GM21423 (cell line): Measurements from ENCODE around the gene HAUS8.
"Not testable (repeated sequence)": the region's sequence is repeated elsewhere in the genome, so short reads cannot be mapped to it uniquely, and the experiment has no call there.

Experiments
- ATAC-seq: cut with Tn5 transposase; IDR thresholded peaks from one replicate; pipeline ENCODE4 v1.9.1; 2021; ENCODE audit warnings: mild to moderate bottlenecking, moderate library complexity; ENCODE audit not compliant: unreplicated experiment

The HAUS8 gene

DNA sequence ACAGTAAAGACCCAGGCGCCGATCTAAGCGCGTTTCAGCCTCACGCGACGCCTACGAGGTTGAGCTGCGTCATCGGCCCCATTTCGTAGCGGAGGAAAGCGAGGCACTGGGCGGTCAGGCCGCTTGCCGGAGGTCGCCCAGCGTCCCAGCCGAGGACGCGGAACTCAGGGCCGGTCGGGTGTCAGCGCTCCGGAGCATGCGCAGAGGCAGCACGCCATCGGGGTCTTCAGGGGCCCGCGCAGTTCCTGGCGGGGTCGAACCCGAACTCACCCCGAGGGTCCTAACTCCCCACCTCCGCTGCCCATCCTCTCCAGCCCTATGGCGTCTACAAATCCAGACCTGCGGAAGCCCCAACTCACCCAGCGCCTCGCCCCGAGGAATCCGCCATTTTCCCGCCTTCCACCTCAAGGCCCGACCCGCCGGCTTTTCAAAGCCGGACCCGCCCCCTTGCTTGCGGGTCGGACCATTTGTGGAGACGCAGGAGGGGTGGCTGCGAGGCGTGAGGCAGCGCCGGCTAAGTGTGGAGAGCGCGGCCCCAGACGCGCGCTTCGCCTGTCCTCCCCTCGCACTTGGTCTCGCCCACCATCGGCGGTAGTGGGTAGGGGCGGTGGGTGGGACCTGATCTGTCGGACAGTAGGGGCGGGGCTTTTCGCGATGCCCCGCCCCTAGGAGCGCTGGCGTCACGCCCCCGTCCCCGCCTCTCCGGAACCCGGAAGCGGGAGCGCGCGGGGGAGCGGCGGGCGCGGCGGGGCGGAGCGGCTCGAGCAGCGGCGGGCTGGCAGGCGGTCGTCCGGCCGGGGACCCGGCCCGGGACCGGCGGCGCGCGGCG, at the start of gene HAUS8, which contains the start of gene MYO9B:
HAUS8 (minus strand) TSS at position 418 of the 829 bp plus-strand sequence; CDS start at position 388, 30 bp downstream.
MYO9B (plus strand) TSS at position 743 of the 829 bp plus-strand sequence. CDS start 25,941 bp downstream, outside the sequence.
- ATAC-seq, result peak; percentile 84

DNA sequence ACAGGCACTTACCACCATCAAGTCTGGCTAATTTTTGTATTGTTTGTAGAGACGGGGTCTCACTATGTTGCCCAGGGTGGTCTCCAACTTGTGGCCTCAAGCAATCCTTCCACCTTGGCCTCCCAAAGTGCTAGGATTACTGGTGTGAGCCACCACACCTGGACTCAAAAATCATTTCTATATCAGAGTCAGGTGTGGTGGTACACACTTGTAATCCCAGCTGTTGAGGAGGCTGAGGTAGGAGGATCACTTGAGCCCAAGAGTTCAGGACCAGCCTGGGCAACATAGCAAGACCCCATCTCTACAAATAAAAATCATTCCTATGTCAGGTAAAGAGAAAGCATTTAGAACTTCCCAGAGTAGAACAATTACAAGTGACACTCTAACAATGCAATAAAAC, 48.8 kb upstream of the HAUS8 start:
- ATAC-seq, result no peak

DNA sequence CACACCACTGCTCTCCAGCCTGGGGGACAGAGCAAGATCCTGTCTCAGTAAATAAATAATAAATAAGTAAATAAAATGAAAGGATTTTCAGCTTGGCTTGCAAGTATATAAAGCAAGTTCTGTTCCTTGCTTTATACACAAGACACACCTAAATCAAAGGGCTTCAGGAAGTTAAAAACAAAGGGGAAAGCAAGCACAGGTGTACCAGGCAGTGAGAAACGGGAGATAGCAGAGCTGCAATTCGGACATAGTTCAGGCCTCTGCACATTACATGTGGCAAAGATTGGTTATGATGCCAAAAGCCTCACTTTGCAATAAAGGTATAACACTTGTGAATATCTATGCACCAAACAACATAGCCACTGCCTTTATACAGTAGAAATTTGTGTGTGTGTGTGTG, 47.8 kb upstream of the HAUS8 start:
- no peak for ATAC-seq

GRCh38 chr19:17121736-17122293, 46.6 kb upstream of the HAUS8 start:
- ATAC-seq, result no peak

DNA sequence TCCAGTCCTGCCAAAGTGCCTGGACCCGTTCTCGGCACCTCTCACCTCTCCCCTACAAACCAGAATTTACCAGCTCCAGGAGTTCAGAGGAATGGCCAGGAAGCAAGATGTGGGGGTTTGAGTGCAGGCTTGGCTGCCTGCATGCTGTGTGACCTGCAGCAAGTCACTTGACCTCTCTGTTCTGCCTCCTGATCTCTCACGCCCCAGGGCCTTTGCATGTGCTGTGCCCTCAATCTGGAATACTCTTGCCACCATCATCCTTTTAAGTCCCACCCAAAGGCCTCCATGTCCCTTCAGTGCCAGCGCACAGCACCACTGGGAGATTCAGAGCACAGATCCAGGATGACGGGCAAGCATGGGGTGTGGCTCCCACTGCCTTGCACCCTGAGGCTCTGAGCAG, 43.7 kb upstream of the HAUS8 start:
- ATAC-seq, result no peak

- no peak for ATAC-seq
These were observed 41.9 kb upstream of the HAUS8 start for GRCh38 chr19:17116996-17117702.

DNA sequence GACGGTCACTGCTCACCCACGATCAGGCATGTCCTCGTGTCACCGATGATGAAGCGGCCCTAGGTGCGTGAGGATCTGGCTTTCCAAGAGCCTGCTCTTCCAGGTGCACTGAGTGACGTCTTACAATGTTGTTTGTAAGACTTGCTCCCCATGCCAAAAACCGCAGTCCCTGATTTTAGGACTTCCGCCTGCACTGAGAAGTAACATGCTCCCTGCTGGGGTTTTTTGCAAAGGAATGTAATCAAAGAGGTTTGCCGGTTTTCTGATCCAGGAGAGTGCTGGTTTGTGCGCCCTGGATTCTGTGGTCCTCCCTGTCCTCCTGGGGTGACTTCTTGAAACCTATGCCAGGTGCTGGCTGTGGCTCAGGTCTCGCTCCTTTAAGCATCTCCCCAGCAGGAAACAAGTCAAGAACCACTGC, 39.2 kb upstream of the HAUS8 start:
- no peak for ATAC-seq

GRCh38 chr19:17113127-17113785, 38.0 kb upstream of the HAUS8 start:
- no peak for ATAC-seq

GRCh38 chr19:17112700-17113099, 37.4 kb upstream of the HAUS8 start:
- no peak for ATAC-seq

DNA sequence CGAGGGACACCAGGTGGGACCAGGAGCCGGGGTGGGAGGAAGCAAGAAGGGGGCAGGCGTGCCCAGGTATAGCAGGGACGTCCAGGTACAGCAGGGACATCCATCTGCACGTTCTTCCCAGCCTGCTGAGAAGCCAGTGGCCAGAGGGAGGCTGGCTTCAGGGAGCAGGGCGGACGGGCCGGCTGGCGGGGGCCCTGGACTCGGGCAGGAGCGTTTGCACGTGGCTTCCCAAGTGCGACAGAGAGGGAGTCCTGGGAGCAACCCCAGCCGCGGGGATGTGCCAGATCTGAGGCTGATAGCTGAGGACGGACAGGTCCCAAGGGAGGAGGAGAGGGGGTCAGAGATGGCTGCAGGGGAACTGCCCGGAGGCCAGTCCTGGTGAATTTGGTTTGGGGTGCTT, 37.0 kb upstream of the HAUS8 start:
- ATAC-seq, result no peak

- no peak for ATAC-seq
These were observed 36.5 kb upstream of the HAUS8 start for GRCh38 chr19:17111766-17112165.

GRCh38 chr19:17110599-17110966, 35.3 kb upstream of the HAUS8 start:
- ATAC-seq, result no peak

DNA sequence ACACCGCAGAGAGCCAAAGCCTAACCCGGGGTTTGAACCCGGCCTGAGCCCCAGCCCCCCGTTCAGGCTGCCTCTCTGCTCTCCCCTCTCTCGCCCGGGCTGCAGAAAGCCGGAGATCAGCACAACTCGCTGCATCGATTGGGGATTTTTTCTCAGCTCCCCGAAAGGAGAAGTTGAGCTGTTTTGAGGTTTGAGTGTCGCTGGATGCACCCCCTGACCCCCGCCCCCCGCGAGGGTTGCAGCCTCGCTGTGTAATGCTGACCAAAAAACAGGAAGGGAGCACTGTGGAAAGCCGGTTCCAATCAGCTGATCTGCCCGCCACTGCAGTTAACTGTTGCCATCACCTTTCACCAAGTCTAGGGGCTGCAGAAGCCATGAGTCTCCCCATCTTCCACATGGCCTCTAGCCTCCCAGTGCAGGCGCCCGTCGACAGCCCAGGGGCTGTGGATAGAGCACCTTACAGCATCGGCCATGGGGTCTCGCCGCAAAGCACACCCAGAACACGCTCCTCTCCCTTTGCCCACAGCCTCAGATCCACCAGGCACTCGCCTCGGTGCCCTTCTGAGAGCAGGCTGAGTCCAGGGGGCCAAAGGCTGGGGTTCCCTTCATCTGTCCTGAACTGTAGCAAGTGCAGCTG, 34.8 kb upstream of the HAUS8 start:
- peak; percentile 43 for ATAC-seq

DNA sequence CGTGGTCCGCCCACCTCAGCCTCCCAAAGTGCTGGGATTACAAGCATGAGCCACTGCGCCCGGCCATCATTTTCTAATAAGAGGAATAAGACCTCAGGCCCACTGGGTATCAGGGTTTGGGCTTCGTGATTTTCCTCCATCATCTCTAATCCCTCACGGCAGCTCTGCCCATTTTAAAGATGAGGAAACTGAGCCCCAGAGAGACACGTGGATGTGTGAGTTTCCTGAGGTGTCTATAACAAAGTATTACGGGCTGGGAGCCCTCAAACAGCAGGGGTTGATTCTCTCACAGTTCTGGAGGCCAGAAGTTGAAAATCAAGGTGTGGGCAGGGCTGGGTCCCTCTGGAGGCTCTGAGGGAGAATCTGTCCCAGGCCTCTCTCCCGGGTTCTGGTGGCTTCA, 34.0 kb upstream of the HAUS8 start:
- peak; percentile 4 for ATAC-seq

DNA sequence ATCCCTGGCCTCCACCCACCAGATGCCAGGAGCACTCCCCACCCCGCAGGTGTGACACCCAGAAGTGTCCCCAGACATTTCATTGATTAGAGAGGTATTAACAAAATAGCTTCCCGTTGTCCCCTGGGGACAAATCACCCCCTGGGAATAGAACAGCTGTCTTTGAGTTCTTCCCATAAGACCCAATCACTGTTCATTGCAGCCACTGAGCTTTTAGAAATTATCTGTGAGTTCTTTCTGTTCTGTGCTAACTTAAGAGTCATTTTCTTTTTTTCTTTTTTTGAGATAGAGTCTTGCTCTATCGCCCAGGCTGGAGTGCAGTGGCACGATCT, 33.2 kb upstream of the HAUS8 start:
- no peak for ATAC-seq

GRCh38 chr19:17107546-17108452, 32.5 kb upstream of the HAUS8 start:
- no peak for ATAC-seq

- not testable (repeated sequence) for ATAC-seq
These were observed 31.7 kb upstream of the HAUS8 start for GRCh38 chr19:17106964-17107363.

DNA sequence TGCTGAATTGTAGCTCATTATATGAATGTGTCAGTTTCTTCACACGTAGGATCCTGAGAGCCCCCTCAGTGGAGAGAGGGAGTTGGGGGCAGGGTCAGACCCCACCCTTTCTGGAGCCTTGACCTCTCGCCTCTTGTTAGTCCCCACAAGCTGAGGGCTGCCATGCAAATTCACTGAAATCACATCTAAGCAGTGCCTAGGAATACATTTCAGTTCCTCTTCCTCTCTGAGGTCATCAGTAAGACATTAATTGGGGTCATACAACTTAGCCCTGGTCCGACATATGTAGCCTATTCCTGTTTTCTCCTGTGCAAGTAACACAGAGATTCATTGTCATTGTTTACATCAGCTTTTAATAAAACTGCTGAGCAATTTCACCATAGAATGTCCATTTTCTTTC, 30.3 kb upstream of the HAUS8 start:
- no peak for ATAC-seq

DNA sequence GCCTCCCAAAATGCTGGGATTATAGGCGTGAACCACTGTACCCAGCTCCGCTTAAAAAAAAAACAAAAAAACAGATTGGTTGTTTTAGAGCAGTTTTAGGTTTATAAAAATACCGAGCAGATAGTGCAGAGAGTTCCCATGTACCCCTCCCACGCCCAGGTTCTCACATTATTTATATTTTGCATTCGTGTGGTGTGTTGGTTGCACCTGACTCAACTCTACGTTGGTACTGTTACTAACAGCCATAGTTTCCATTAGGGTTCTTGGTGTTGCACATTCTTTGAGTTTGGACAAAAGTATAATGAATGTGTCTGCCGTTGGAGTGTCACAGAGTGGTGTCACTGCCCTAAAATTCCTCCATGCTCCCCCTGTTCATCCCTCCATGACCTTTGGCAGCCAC, 29.4 kb upstream of the HAUS8 start:
- ATAC-seq, result no peak

DNA sequence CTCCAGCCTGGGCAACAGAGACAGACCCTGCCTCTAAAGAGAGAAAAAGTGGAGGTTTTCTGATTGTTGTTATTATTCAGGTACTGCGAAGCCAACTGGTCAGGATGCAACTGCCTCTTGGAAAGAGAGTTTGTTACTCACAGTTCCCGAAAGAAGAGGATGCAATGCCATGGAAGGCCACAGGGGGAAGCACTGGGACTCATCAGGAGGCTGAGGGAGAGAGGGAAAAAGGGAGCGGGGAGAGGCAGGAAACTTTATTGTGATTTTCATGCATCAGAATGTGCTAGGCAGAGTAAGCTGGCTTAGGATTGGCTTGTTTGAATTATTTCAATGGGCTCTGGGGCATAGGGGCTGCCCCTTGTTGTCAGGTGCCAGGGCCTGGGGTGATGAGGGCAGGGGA, 27.9 kb upstream of the HAUS8 start:
- no peak for ATAC-seq
